ENCODE results near the gene SP6. TPM values are rescaled to one million over a fixed set of nuclear protein-coding genes. Genes with fewer than 3 reads are reported as not detected.

Gene SP6
- total RNA-seq, 1 experiment from 2014 or later: 10.8 TPM

DNA sequence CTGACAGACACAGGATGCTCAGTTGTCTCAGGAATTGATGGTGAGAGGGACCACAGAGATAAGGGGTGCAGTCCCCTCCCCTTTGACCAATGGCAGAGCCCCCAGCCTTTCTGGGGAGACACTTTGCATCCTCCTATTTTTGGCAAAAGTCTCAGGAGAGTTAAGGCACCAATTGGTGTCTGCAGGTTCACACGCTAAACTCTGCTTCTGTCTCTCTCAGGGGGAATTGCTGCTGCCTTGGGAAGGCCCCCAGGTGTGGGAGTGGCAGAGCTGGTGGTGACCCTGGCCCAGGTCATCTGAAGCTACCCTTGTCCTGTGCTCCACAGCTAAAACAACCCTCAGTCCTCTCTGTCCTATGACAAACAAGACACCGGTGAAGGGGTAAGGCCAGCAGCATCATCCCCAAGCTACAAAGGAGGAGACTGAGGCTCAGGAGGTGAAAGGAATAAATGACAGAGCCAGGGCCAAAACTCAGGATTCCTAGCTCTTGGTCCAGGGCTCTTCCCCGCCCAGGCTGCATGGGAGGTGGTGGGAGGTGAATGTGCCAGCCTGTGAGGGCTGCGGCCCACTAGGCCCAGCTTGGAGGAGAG is 49.7 kb downstream of the SP6 start:
- ChIA-PET POLR2A (interaction anchor here (0.6 kb wide), 1 partner anchor 16 kb away, joined by 3 read pairs; no protein-coding TSS in a partner anchor), RAD21 (ENCODE audit: low non-redundant PET in 1 of 2, low total read pairs in 2 of 2, uncharacterized antibody in 2 of 2, unreplicated experiment in 2 of 2) (no interaction called here), CTCF (interaction anchor here (0.9 to 1.4 kb wide), 8 partner anchors 15 to 217 kb away, joined by 3 to 5 read pairs (median 3); partner anchors contain the start of genes CDK5RAP3 and TBKBP1)
- Histone ChIP-seq H3K27me3 (ENCODE audit: insufficient read depth, low read length) (peaks cover 11% of the 10 kb centered on the region; the same call in 1 of the 2 replicates), H3K9ac (ENCODE audit: low read length) (no peak overlapping the region), H3K36me3 (ENCODE audit: control insufficient read depth in 1 of 2, insufficient read depth in 2 of 2, low read length in 2 of 2) (no peaks in the 10 kb centered on the region), H2AFZ (ENCODE audit: low read depth, low read length, poor library complexity, severe bottlenecking) (no peak overlapping the region), H3K4me3 (replicated peaks in 1 of 2; ENCODE audit: low read depth in 1 of 2, low read length in 2 of 2) (no peak overlapping the region), H3K9me2 (ENCODE audit: insufficient read depth) (no peaks in the 10 kb centered on the region), H3K27ac (ENCODE audit: low read depth, low read length) (no peak overlapping the region), H3K4me1 (ENCODE audit: control insufficient read depth in 1 of 2, insufficient read depth in 2 of 2, low read length in 2 of 2) (no peaks in the 10 kb centered on the region), H4K20me1 (ENCODE audit: insufficient read depth) (no peaks in the 10 kb centered on the region), H3K9me3 (ENCODE audit: control insufficient read depth in 1 of 2, insufficient read depth in 1 of 2, low read depth in 1 of 2, low read length in 2 of 2) (no peaks in the 10 kb centered on the region), H3K79me2 (ENCODE audit: insufficient read depth, low read length) (no peaks in the 10 kb centered on the region), H3K4me2 (ENCODE audit: low read length) (no peak overlapping the region)
- intact Hi-C loops (cut with micrococcal nuclease): loop anchor here (5.0 kb wide), 1 partner anchor 69 kb away; the partner anchor contains the start of gene TBX21
- ATAC-seq: no peak
- no peak for TF ChIP-seq ELF1 (IDR thresholded peaks at IDR 0.05; ENCODE audit: borderline replicate concordance, low read depth)
- no peak for TF ChIP-seq RAD21 (IDR thresholded peaks at IDR 0.05; ENCODE audit: low read depth)
- TF ChIP-seq ZNF274 (IDR thresholded peaks at IDR 0.05; ENCODE audit: low read depth, low read length): no peak
- TF ChIP-seq POLR2A (IDR thresholded peaks at IDR 0.05; ENCODE audit: borderline replicate concordance, extremely low read depth, insufficient read depth, insufficient read length): no peak
- TF ChIP-seq JUND (IDR thresholded peaks at IDR 0.05): no peak
- TF ChIP-seq ZBTB33 (IDR thresholded peaks at IDR 0.05; ENCODE audit: extremely low read depth, insufficient replicate concordance, low read length): no peak
- no peak for TF ChIP-seq ZFX (IDR thresholded peaks at IDR 0.05)
- no peak for TF ChIP-seq SIN3A (IDR thresholded peaks at IDR 0.05; ENCODE audit: low read depth)
- TF ChIP-seq POLR2AphosphoS5 (IDR thresholded peaks at IDR 0.05; ENCODE audit: low read depth, low read length): no peak
- TF ChIP-seq TCF7L2 (IDR thresholded peaks at IDR 0.05; ENCODE audit: borderline replicate concordance, extremely low read depth, insufficient read depth, insufficient read length): no peak
- TF ChIP-seq, protein P1, sequence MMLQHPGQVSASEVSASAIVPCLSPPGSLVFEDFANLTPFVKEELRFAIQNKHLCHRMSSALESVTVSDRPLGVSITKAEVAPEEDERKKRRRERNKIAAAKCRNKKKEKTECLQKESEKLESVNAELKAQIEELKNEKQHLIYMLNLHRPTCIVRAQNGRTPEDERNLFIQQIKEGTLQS (IDR thresholded peaks at IDR 0.05): no peak
- no peak for TF ChIP-seq MAX (IDR thresholded peaks at IDR 0.05)
- TF ChIP-seq, protein P2, sequence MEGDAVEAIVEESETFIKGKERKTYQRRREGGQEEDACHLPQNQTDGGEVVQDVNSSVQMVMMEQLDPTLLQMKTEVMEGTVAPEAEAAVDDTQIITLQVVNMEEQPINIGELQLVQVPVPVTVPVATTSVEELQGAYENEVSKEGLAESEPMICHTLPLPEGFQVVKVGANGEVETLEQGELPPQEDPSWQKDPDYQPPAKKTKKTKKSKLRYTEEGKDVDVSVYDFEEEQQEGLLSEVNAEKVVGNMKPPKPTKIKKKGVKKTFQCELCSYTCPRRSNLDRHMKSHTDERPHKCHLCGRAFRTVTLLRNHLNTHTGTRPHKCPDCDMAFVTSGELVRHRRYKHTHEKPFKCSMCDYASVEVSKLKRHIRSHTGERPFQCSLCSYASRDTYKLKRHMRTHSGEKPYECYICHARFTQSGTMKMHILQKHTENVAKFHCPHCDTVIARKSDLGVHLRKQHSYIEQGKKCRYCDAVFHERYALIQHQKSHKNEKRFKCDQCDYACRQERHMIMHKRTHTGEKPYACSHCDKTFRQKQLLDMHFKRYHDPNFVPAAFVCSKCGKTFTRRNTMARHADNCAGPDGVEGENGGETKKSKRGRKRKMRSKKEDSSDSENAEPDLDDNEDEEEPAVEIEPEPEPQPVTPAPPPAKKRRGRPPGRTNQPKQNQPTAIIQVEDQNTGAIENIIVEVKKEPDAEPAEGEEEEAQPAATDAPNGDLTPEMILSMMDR (IDR thresholded peaks at IDR 0.05 in 2 of 3, conservative IDR thresholded peaks at IDR 0.05 in 1 of 3; ENCODE audit: borderline replicate concordance in 1 of 3, insufficient read depth in 1 of 3, low read depth in 2 of 3, low read length in 2 of 3): no peak
- TF ChIP-seq CBX3 (IDR thresholded peaks at IDR 0.05; ENCODE audit: low read depth): no peak
- TF ChIP-seq SP1 (IDR thresholded peaks at IDR 0.05; ENCODE audit: low read depth): no peak
- no peak for TF ChIP-seq EZH2 (IDR thresholded peaks at IDR 0.05)
- no peak for DNase-seq (ENCODE audit: low read depth, low spot score)
- no TSS peak for BruUV-seq (replicated peaks)

All from HCT116 (cell line).